Measurements from ENCODE around the gene HFE.

HFE gene

DNA sequence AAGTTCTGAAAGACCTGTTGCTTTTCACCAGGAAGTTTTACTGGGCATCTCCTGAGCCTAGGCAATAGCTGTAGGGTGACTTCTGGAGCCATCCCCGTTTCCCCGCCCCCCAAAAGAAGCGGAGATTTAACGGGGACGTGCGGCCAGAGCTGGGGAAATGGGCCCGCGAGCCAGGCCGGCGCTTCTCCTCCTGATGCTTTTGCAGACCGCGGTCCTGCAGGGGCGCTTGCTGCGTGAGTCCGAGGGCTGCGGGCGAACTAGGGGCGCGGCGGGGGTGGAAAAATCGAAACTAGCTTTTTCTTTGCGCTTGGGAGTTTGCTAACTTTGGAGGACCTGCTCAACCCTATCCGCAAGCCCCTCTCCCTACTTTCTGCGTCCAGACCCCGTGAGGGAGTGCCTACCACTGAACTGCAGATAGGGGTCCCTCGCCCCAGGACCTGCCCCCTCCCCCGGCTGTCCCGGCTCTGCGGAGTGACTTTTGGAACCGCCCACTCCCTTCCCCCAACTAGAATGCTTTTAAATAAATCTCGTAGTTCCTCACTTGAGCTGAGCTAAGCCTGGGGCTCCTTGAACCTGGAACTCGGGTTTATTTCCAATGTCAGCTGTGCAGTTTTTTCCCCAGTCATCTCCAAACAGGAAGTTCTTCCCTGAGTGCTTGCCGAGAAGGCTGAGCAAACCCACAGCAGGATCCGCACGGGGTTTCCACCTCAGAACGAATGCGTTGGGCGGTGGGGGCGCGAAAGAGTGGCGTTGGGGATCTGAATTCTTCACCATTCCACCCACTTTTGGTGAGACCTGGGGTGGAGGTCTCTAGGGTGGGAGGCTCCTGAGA, at the start of gene HFE:
HFE (plus strand) TSS at position 146 of the 832 bp plus-strand sequence; CDS start at position 158, 12 bp downstream.
- TF ChIP-seq, protein P1, sequence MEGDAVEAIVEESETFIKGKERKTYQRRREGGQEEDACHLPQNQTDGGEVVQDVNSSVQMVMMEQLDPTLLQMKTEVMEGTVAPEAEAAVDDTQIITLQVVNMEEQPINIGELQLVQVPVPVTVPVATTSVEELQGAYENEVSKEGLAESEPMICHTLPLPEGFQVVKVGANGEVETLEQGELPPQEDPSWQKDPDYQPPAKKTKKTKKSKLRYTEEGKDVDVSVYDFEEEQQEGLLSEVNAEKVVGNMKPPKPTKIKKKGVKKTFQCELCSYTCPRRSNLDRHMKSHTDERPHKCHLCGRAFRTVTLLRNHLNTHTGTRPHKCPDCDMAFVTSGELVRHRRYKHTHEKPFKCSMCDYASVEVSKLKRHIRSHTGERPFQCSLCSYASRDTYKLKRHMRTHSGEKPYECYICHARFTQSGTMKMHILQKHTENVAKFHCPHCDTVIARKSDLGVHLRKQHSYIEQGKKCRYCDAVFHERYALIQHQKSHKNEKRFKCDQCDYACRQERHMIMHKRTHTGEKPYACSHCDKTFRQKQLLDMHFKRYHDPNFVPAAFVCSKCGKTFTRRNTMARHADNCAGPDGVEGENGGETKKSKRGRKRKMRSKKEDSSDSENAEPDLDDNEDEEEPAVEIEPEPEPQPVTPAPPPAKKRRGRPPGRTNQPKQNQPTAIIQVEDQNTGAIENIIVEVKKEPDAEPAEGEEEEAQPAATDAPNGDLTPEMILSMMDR (IDR thresholded peaks at IDR 0.05; ENCODE audit: low read depth, low read length, missing control alignments): peak; percentile 34
- Histone ChIP-seq H3K4me3 (ENCODE audit: low read depth, low read length) (peak within 1 kb of the TSS; percentile 83), H3K36me3 (replicated peaks) (no peaks in the 10 kb centered on the region), H3K27ac (peak within 1 kb of the TSS; percentile 34), H3K27me3 (replicated peaks) (no peaks in the 10 kb centered on the region)
- in situ Hi-C loops (cut with HindIII; ENCODE audit: low pct_ligation_motif_present, low sequenced_read_pairs): no loop called here
- peak; percentile 38 for DNase-seq

GRCh38 chr6:26041946-26042345, 45.3 kb upstream of the HFE start:
- no peak for DNase-seq
- in situ Hi-C loops (cut with HindIII; ENCODE audit: low pct_ligation_motif_present, low sequenced_read_pairs): no loop called here
- TF ChIP-seq, protein P1 (IDR thresholded peaks at IDR 0.05; ENCODE audit: low read depth, low read length, missing control alignments): no peak
- no peak overlapping the region for H3K4me3 ChIP-seq (ENCODE audit: low read depth, low read length)
- H3K36me3 ChIP-seq (replicated peaks): no peaks in the 10 kb centered on the region
- H3K27ac ChIP-seq: no peak overlapping the region
- no peaks in the 10 kb centered on the region for H3K27me3 ChIP-seq (replicated peaks)

DNA sequence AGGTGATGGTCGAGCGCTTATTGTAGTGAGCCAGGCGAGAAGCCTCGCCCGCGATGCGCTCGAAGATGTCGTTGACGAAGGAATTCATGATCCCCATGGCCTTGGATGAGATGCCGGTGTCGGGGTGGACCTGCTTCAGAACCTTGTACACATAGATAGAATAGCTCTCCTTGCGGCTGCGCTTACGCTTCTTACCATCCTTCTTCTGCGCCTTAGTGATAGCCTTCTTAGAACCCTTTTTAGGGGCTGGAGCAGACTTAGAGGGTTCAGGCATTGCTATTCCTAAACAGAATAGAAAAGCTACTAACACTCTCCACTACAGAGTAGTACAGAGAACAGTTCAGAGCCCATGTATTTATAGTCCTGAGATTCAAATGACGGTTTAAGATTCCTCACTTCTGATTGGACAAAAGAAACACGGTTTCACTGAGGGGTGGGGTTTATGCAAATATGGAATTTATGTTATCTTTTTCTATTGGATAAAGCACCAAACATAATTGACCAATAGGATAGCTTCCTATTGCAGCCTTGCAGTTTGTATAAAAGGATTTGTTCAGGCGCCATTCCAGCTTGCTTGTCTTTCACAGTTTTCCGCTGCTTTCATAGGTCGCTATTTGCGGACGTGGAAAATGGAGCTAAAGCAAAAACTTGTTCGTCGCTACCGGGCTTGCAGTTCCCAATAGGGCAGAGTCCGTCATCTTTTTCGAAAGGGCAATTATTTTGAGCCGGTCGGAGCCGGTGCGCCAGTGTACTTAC, 43.7 kb upstream of the HFE start:
- in situ Hi-C loops (cut with HindIII; ENCODE audit: low pct_ligation_motif_present, low sequenced_read_pairs): no loop called here

GRCh38 chr6:26044140-26045064, 42.8 kb upstream of the HFE start:
- no peaks in the 10 kb centered on the region for H3K27me3 ChIP-seq (replicated peaks)
- H3K4me3 ChIP-seq (ENCODE audit: low read depth, low read length): peak overlapping the region; percentile 65
- in situ Hi-C loops (cut with HindIII; ENCODE audit: low pct_ligation_motif_present, low sequenced_read_pairs): no loop called here
- peak overlapping the region; percentile 75 for H3K27ac ChIP-seq
- TF ChIP-seq, protein P1 (IDR thresholded peaks at IDR 0.05; ENCODE audit: low read depth, low read length, missing control alignments): no peak
- no peaks in the 10 kb centered on the region for H3K36me3 ChIP-seq (replicated peaks)
- DNase-seq: peak; percentile 33

More for the DNA sequence above, 43.7 kb upstream of the HFE start:
- no peaks in the 10 kb centered on the region for H3K36me3 ChIP-seq (replicated peaks)
- DNase-seq: peak; percentile 93
- TF ChIP-seq, protein P1 (IDR thresholded peaks at IDR 0.05; ENCODE audit: low read depth, low read length, missing control alignments): no peak
- H3K4me3 ChIP-seq (ENCODE audit: low read depth, low read length): peak overlapping the region; percentile 65
- peak overlapping the region; percentile 75 for H3K27ac ChIP-seq
- H3K27me3 ChIP-seq (replicated peaks): no peaks in the 10 kb centered on the region

Measured in brain microvascular endothelial cell (primary cell).